ENCODE data around the gene PRKCZ. TPM values are rescaled to one million over a fixed set of nuclear protein-coding genes. Genes with fewer than 3 reads are reported as not detected.
"Not testable (repeated sequence)": the region's sequence is repeated elsewhere in the genome, so short reads cannot be mapped to it uniquely, and the experiment has no call there.

Gene PRKCZ
- total RNA-seq, 2 experiments from 2014 or later = 8.0 to 10.0 TPM

DNA sequence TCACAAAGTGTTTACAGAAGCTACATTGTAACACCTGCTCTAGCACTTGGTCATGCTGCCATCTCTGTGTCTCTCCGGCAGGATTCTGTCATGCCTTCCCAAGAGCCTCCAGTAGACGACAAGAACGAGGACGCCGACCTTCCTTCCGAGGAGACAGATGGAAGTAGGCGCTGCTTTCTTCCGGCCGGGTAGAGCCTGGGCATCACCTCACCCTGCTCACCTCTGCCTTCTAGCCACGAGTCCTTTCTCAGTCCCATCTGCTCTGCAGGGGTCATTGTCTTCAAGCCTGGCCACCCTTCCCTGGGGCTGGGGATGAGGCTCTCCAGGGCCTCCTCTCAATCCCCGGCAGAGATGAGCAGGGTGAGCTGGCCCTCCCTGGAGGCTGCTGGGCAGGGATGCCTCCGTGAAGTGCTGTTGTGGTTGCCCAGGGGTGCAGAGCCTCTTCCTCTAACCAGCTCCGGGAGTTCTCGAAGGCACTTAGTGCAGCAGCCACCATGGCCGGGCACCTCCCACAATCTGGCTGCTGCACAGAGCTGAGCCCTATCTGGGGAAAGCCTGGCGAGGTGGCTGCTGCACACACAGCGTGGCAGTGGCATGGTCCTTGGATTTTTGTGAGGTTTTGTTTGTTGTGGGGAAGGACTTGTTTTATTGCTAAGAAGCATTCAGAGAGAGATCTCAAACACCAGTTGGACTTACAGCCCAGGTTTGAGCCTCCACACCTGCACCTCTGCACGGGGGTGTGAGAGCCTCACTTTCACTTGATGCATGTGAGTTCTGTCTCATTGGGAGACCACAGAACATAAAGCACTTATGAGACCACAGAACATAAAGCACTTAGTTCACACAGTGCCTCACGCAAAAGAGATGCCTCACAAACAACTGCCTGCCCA lies 96.0 kb downstream of the PRKCZ start:
- ChIA-PET CTCF (ENCODE audit: unreplicated experiment) (no interaction called here), POLR2A (no interaction called here)
- intact Hi-C loops (cut with micrococcal nuclease; ENCODE audit: unreplicated experiment) = no loop called here
- Histone ChIP-seq H3K4me3 (ENCODE audit: low read depth, low read length, poor library complexity, severe bottlenecking) (no peak overlapping the region), H3K79me2 (ENCODE audit: insufficient read depth, low read depth, low read length) (no peaks in the 10 kb centered on the region), H3K9me2 (ENCODE audit: insufficient read depth, low read length) (no peaks in the 10 kb centered on the region), H4K20me1 (ENCODE audit: insufficient read depth, low read length) (no peaks in the 10 kb centered on the region), H3K4me1 (ENCODE audit: insufficient read depth, low read length, poor library complexity, severe bottlenecking) (peaks cover 11% of the 10 kb centered on the region), H3K36me3 (ENCODE audit: insufficient read depth, low read length) (no peaks in the 10 kb centered on the region), H2AFZ (ENCODE audit: low read length) (no peak overlapping the region), H3K27ac (ENCODE audit: low read depth, low read length, poor library complexity, severe bottlenecking) (no peak overlapping the region), H3K4me2 (ENCODE audit: low read length) (no peak overlapping the region), H3K9me3 (ENCODE audit: low read length) (no peaks in the 10 kb centered on the region)
- no peak for DNase-seq (ENCODE audit: low spot score)
- no TSS peak for BruUV-seq (replicated peaks)
- TF ChIP-seq EZH2phosphoT487 (IDR thresholded peaks at IDR 0.05; ENCODE audit: borderline replicate concordance, low read depth, low read length) (no peak), CTCF (conservative IDR thresholded peaks at IDR 0.05; ENCODE audit: low read length) (no peak)

DNA sequence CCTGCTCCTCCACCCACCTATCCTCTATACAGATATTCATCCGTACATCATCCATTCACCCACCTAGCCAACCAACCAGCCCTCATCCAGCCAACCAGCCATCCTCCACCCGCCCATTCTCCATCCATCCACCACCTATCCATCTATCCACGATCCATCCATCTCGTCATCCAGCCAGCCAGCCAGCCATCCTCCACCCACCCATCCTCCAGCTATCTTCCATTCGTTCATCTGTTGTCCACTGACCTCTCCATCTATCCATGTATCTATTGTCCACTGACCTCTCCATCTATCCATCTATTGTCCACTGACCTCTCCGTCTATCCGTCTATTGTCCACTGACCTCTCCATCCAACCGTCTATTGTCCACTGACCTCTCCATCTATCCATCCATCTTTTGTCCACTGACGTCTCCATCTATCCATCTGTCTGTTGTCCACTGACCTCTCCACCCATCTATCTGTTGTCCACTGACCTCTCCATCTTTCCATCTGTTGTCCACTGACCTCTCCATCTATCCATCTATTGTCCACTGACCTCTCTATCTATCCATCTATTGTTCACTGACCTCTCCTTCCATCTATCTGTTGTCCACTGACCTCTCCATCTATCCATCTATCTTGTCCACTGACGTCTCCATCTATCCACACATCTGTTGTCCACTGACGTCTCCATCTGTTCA lies 96.8 kb downstream of the PRKCZ start:
- no peak for DNase-seq (ENCODE audit: low spot score)
- ChIA-PET POLR2A (no interaction called here), CTCF (ENCODE audit: unreplicated experiment) (no interaction called here)
- Histone ChIP-seq H4K20me1 (ENCODE audit: insufficient read depth, low read length) (no peaks in the 10 kb centered on the region), H3K4me2 (ENCODE audit: low read length) (no peak overlapping the region), H3K27ac (ENCODE audit: low read depth, low read length, poor library complexity, severe bottlenecking) (no peak overlapping the region), H2AFZ (ENCODE audit: low read length) (no peak overlapping the region), H3K36me3 (ENCODE audit: insufficient read depth, low read length) (no peaks in the 10 kb centered on the region), H3K79me2 (ENCODE audit: insufficient read depth, low read depth, low read length) (no peaks in the 10 kb centered on the region), H3K9me3 (ENCODE audit: low read length) (no peaks in the 10 kb centered on the region), H3K9me2 (ENCODE audit: insufficient read depth, low read length) (no peaks in the 10 kb centered on the region), H3K4me3 (ENCODE audit: low read depth, low read length, poor library complexity, severe bottlenecking) (no peak overlapping the region), H3K4me1 (ENCODE audit: insufficient read depth, low read length, poor library complexity, severe bottlenecking) (peaks cover 11% of the 10 kb centered on the region)
- intact Hi-C loops (cut with micrococcal nuclease; ENCODE audit: unreplicated experiment) = no loop called here
- no TSS peak for BruUV-seq (replicated peaks)
- TF ChIP-seq EZH2phosphoT487 (IDR thresholded peaks at IDR 0.05; ENCODE audit: borderline replicate concordance, low read depth, low read length) = no peak
- no peak for TF ChIP-seq CTCF (conservative IDR thresholded peaks at IDR 0.05; ENCODE audit: low read length)

- POLR2A ChIA-PET; H2AFZ ChIP-seq (ENCODE audit: low read length); BruUV-seq (replicated peaks); H3K9me3 ChIP-seq (ENCODE audit: low read length); intact Hi-C loops (cut with micrococcal nuclease; ENCODE audit: unreplicated experiment); H3K9me2 ChIP-seq (ENCODE audit: insufficient read depth, low read length); DNase-seq (ENCODE audit: low spot score); CTCF ChIA-PET (ENCODE audit: unreplicated experiment); H4K20me1 ChIP-seq (ENCODE audit: insufficient read depth, low read length); H3K4me3 ChIP-seq (ENCODE audit: low read depth, low read length, poor library complexity, severe bottlenecking); H3K79me2 ChIP-seq (ENCODE audit: insufficient read depth, low read depth, low read length); H3K4me2 ChIP-seq (ENCODE audit: low read length); H3K27ac ChIP-seq (ENCODE audit: low read depth, low read length, poor library complexity, severe bottlenecking); H3K36me3 ChIP-seq (ENCODE audit: insufficient read depth, low read length): not testable (repeated sequence)
- H3K4me1 ChIP-seq (ENCODE audit: insufficient read depth, low read length, poor library complexity, severe bottlenecking) = peaks cover 11% of the 10 kb centered on the region
These were observed 97.7 kb downstream of the PRKCZ start for GRCh38 chr1:2147869-2148268.
